ENCODE results near the gene ETF1. TPM values are rescaled to one million over a fixed set of nuclear protein-coding genes. Genes with fewer than 3 reads are reported as not detected.

ETF1 gene
- total RNA-seq, 6 donors from 2014 or later, result 22.0 to 147 (median 92.4) TPM

DNA sequence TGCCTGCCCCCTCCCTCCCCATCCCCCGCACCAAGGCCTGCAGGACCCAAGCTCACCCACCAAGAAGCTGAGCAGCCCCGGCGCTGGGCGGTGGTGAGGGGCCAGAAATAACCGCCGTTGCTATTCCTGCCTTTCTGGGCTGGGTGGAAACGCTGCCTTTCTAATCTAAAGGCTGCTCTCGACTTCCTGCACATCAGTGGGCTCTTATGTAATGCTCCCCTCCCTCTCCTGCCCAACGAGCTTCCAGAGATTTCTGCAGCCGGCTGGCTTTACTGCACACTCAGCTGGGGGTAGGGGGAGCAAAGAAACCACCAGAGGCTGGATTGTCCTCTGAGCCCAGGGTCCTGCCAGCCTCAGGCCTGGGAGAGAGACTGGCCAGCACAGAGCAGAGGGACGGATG, 84.7 kb downstream of the ETF1 start:
- DNase-seq (no peak), ATAC-seq (ENCODE audit: low FRiP score in 2 of 2) (no peak)
- H3K4me3 ChIP-seq, result no peak overlapping the region
- 24 to 45% methylated on average over 4 to 11 of the region's 11 CpGs for WGBS, 2 donors
- peaks cover 3 to 15% (median 8%) of the 10 kb centered on the region in 4 donors for H3K4me1 ChIP-seq
- H3K36me3 ChIP-seq, result no peaks in the 10 kb centered on the region
- TF ChIP-seq POLR2AphosphoS5 (IDR thresholded peaks at IDR 0.05) (no peak), POLR2A (IDR thresholded peaks at IDR 0.05) (no peak)
- no peaks in the 10 kb centered on the region for H3K9me3 ChIP-seq
- peak overlapping the region in 1 of 4 donors; percentile 8 for H3K27ac ChIP-seq
- no peaks in the 10 kb centered on the region for H3K27me3 ChIP-seq

DNA sequence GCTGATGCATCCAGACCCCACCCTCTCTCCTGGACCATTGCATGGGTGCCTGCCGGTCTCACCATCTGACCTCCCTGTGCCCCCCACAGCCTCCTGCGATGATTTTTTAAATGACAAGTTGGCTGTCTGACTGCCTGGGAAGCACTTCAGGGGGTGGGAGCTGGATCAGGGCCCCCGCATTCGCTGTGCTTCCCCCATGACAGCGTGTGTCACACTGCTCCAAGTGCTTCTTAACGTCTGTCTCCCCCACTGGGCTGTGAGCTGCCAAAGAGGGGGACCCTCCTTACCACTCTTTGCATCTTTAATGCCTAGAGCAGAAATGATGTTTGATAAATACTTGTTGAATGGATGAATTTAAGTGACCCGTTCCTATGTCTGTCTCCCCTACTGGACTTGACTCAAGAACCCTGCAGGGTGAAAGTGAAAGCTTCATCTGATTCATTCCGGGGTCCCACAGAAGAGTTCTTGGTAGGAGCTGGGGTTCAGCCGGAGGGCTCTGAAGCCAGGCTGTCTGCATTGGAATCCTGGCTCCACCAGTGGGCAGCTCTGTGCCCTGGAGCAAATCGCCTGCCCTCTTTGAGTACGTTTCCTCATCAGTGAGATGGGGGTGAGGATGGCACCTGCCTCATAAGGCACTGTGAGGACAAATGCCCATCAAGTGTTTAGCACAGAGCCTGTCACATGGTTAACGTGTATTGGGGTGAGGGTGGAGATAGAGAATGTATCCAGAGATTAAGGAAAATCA, 85.3 kb downstream of the ETF1 start:
- Histone ChIP-seq H3K4me3 (no peak overlapping the region), H3K27me3 (no peaks in the 10 kb centered on the region), H3K9me3 (no peaks in the 10 kb centered on the region), H3K27ac (no peak overlapping the region), H3K36me3 (no peaks in the 10 kb centered on the region), H3K4me1 (peaks cover 0 to 11% (median 5%) of the 10 kb centered on the region in 4 donors)
- DNase-seq (no peak), ATAC-seq (ENCODE audit: low FRiP score in 2 of 2) (no peak)
- WGBS, 2 donors, result 71 to 73% methylated on average over 12 of the region's 12 CpGs
- TF ChIP-seq EP300 (IDR thresholded peaks at IDR 0.05) (no peak), POLR2A (IDR thresholded peaks at IDR 0.05) (no peak), POLR2AphosphoS5 (IDR thresholded peaks at IDR 0.05) (no peak)
- TF ChIP-seq, protein P1, sequence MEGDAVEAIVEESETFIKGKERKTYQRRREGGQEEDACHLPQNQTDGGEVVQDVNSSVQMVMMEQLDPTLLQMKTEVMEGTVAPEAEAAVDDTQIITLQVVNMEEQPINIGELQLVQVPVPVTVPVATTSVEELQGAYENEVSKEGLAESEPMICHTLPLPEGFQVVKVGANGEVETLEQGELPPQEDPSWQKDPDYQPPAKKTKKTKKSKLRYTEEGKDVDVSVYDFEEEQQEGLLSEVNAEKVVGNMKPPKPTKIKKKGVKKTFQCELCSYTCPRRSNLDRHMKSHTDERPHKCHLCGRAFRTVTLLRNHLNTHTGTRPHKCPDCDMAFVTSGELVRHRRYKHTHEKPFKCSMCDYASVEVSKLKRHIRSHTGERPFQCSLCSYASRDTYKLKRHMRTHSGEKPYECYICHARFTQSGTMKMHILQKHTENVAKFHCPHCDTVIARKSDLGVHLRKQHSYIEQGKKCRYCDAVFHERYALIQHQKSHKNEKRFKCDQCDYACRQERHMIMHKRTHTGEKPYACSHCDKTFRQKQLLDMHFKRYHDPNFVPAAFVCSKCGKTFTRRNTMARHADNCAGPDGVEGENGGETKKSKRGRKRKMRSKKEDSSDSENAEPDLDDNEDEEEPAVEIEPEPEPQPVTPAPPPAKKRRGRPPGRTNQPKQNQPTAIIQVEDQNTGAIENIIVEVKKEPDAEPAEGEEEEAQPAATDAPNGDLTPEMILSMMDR (IDR thresholded peaks at IDR 0.05), result no peak

Small RNA genes within 50 kb of the gene (small RNA-seq; reads per million reads assigned to genes)
- gene RF00154 (27.1 to 40.0 (median 31.1) reads per million in 4 donors), gene SNORD63 (252 to 393 (median 274) reads per million in 4 donors)

Other genes starting within 250 kb of the ETF1 start
- gene CDC25C, start 211.4 kb downstream of the ETF1 start, total RNA-seq, result under 1 TPM in 4 of 6 donors, not detected in 2; 0.37 to 0.67 (median 0.54) TPM
- 10 to 100 TPM; 15.8 to 71.2 (median 21.9) TPM for gene FAM53C, start 205.0 kb downstream of the ETF1 start, total RNA-seq
- 100 to 1,000 TPM in 1 of 6 donors, 10 to 100 TPM in 5; 54.8 to 110 (median 56.8) TPM for gene KDM3B, start 190.6 kb downstream of the ETF1 start, total RNA-seq
- gene REEP2, start 104.2 kb downstream of the ETF1 start, total RNA-seq, result 1 to 10 TPM in 1 of 6 donors, under 1 TPM in 4, not detected in 1; 0.33 to 3.2 (median 0.46) TPM
- gene EGR1, start 77.8 kb downstream of the ETF1 start, total RNA-seq, result 100 to 1,000 TPM in 2 of 6 donors, 10 to 100 TPM in 4; 14.7 to 222 (median 64.2) TPM
- gene HSPA9, start 32.2 kb upstream of the ETF1 start, total RNA-seq, result 100 to 1,000 TPM in 4 of 6 donors, 10 to 100 TPM in 2; 66.5 to 195 (median 139) TPM
- gene CTNNA1, start 210.2 kb upstream of the ETF1 start, total RNA-seq, result 100 to 1,000 TPM; 352 to 505 (median 415) TPM